ENCODE results near the gene OSBPL10.

OSBPL10 gene

DNA sequence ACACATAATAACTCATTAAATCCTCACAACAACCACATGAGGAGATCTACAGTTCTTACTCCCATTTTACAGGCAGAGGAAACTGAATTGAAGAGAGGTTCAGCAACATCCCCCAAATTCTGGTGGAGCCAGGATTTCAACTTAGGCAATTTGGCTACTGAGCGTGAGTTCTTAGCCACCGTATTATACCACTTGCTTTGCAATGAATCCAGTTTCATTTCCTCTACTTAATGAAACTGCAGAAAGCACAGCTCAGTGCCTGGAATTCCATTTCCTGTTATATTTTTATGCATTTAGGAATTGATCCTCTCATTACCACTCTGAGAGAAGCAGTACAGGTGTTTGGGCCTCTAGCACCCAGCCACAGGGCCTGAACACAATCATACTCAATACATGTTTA is 4.8 kb upstream of the OSBPL10 start:
- no peak for DNase-seq (ENCODE audit: low spot score)
- TF ChIP-seq, protein P1, sequence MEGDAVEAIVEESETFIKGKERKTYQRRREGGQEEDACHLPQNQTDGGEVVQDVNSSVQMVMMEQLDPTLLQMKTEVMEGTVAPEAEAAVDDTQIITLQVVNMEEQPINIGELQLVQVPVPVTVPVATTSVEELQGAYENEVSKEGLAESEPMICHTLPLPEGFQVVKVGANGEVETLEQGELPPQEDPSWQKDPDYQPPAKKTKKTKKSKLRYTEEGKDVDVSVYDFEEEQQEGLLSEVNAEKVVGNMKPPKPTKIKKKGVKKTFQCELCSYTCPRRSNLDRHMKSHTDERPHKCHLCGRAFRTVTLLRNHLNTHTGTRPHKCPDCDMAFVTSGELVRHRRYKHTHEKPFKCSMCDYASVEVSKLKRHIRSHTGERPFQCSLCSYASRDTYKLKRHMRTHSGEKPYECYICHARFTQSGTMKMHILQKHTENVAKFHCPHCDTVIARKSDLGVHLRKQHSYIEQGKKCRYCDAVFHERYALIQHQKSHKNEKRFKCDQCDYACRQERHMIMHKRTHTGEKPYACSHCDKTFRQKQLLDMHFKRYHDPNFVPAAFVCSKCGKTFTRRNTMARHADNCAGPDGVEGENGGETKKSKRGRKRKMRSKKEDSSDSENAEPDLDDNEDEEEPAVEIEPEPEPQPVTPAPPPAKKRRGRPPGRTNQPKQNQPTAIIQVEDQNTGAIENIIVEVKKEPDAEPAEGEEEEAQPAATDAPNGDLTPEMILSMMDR (IDR thresholded peaks at IDR 0.05): no peak
- no peak overlapping the region for H3K27ac ChIP-seq
- H3K4me3 ChIP-seq: no peak overlapping the region

DNA sequence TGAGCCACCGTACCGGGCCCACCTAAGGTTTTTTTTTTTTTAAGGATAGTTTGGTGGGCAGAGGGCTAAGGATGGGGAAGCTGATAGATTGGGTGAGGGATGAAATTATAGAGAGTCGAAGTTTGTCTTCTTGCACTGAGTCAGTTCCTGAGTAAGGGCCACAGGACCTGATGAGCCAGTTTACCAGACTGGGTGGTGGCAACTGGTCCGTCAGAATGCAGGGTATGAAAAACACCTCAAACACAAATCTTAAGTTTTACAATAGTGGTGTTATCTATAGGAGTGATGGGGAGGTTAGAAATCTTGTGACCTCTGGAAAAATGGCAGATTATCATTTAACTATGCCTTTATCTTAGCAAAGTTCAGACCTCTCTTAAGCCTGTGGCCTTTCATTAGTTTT is 3.3 kb upstream of the OSBPL10 start:
- DNase-seq (ENCODE audit: low spot score): no peak
- no peak overlapping the region for H3K27ac ChIP-seq
- TF ChIP-seq, protein P1 (IDR thresholded peaks at IDR 0.05): no peak
- H3K4me3 ChIP-seq: no peak overlapping the region

DNA sequence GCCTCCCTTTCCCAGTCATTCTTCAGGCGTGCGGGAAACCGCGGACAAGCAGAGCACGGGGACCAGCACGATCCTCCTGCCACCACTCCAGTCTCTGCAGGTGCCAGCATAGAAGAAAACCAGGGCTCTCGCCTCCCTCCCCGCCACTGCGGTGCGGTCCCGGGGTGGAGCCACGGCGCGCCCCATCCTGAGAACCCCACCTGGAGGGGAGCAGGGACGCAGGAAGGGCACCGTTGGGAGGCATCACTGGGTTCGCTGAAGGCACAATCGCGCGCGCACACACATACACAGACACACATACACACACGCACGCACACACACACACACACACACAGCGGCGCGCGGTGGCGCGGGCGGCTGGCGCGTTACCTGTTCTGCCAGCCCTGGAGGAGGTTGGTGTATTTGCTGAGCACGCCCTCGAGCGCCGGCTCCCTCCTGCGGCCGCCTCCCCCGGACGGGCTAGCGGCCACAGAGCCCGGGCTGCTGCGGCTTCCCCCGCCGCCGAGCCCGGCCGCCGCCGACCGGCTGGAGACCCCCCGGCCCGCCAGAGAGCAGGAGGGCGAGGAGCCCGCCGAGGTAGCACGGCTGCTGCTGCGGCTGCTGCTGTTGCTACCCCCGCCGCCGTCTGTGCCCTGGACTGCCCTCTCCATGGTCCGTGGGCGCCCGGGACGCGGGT is 394 bp downstream of the OSBPL10 start:
- TF ChIP-seq, protein P1 (IDR thresholded peaks at IDR 0.05): no peak
- Histone ChIP-seq H3K4me3 (peak overlapping the region; percentile 99), H3K27ac (peak overlapping the region; percentile 78 to 97)
- peak; percentile 79 for DNase-seq (ENCODE audit: low spot score)

DNA sequence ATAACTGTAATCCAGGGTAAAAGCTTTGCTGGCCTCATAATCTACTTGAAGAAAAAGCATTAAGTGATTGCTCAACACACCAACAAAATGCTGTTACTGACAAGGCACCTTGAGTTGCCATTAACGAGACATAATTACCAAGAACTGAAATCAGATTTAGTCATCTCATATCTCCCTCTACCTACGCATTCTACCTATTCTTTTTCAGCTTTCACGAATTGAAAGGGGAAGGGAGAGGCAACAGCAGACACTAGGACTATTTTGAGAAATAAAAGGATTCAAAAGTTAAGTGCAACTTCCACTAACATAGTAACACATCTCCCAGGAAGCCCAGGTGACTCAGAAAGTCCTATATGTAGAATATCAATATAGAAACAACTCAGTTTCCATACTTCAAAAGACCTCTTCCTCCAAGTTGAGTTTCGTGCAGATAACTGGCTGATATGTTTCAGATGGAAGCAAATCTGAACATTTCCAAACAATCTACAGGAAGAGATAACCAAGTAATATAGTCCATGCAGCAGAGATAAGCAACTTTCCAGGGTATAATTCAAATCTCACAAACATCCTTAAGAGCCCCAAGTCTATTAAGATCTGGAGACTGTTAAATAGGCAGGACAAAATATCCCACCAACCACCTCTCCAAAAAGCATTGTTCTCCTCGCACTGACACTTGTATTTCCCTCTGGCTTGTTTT is 1.9 kb downstream of the OSBPL10 start:
- Histone ChIP-seq H3K27ac (no peak overlapping the region), H3K4me3 (no peak overlapping the region)
- no peak for DNase-seq (ENCODE audit: low spot score)
- TF ChIP-seq, protein P1 (IDR thresholded peaks at IDR 0.05): no peak

DNA sequence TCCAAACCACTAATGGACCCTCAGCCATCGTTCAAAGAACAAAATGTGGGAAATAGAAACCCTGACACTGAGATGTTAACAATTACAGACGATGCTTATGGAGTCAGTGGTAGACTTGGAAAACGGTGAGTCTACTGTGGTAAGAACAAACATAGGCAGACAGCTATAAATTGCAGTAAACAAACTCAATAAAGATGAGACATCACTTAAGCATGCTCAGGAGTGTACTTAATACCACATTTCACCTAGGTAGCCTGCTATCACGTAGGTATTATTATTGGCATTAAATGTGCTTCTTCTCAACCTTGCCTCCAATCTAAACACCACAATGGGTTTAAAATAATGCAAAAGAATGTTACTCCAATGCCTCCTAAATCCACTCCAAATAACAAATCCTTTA is 2.5 kb downstream of the OSBPL10 start:
- TF ChIP-seq, protein P1 (IDR thresholded peaks at IDR 0.05): no peak
- DNase-seq (ENCODE audit: low spot score): no peak
- Histone ChIP-seq H3K4me3 (no peak overlapping the region), H3K27ac (no peak overlapping the region)

DNA sequence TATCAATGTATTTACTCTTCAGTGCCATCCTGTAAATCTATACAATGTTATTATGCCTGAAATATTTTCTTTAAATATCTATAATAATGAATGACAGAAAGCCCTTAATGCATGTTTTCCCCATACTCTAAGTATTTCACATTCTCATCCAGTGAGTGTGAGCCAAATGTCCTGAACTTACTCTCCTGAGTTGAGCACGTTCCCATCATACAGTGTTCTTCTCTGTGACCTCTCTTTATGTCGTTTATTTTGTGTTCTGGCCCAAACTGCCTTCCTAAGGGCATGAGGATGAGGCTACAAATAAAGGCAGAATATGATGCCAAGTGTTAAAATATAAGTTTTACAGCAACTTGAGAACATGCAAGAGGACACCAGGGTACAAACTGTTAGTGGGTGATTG is 3.3 kb downstream of the OSBPL10 start:
- no peak for DNase-seq (ENCODE audit: low spot score)
- no peak overlapping the region for H3K27ac ChIP-seq
- no peak overlapping the region for H3K4me3 ChIP-seq
- TF ChIP-seq, protein P1 (IDR thresholded peaks at IDR 0.05): no peak

DNA sequence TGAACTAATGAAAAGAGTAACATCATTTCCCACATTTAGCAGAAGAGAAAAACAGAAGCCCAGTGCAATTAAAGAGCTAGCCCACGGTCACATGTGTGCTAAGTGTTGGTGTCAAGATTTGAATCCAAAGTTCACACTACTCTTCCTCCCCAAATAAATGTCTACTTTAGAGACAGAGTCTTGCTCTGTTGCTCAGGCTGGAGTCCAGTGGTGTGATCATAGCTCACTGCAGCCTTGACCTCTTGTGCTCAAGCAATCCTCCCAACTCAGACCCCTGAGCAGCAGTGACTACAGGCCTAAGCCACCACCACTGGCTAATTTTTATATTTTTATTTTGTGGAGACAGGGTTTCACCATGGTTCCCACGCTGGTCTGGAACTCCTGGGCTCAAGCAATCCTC is 4.8 kb downstream of the OSBPL10 start:
- Histone ChIP-seq H3K27ac (no peak overlapping the region), H3K4me3 (no peak overlapping the region)
- TF ChIP-seq, protein P1 (IDR thresholded peaks at IDR 0.05): no peak
- no peak for DNase-seq (ENCODE audit: low spot score)
